Mammary epithelial cell (primary cell): ENCODE data around the gene DTX1.

Source experiments
- CTCF ChIP-seq, 2 donors: IDR thresholded peaks in 1 of 2; conservative IDR thresholded peaks in 1 of 2; 2 replicates each; pipeline ENCODE4 v1.5.1; 2011 to 2012; ENCODE audit warnings: inconsistent platforms in 2 of 2, low read length in 2 of 2, mild to moderate bottlenecking in 2 of 2, control low read depth in 1 of 2, low read depth in 1 of 2; ENCODE audit not compliant: insufficient read depth in 1 of 2; ENCODE audit errors: extremely low read depth in 1 of 2
- EZH2 ChIP-seq: IDR thresholded peaks from 2 replicates; pipeline ENCODE4 v1.6.1; 2012; ENCODE audit warnings: low read length, inconsistent platforms, borderline replicate concordance

- TF ChIP-seq CTCF (conservative IDR thresholded peaks at IDR 0.05 in 1 of 2, IDR thresholded peaks at IDR 0.05 in 1 of 2; ENCODE audit: extremely low read depth in 1 of 2, insufficient read depth in 1 of 2, low read depth in 1 of 2, low read length in 2 of 2), result no peak
- TF ChIP-seq EZH2, result no peak
Measured at GRCh38 chr12:113058553-113058952, 2.0 kb downstream of the DTX1 start.
